Loucy (cell line): ENCODE results near the gene TCF19.

Experiments used
- H2AFZ ChIP-seq: fragments of 200-600 bp; sonication (generic); 2 replicates; pipeline ENCODE4 v1.6.0; 2016; ENCODE audit warnings: antibody characterized with exemption, mild to moderate bottlenecking, low read length, moderate library complexity
- H3F3A ChIP-seq: fragments of 200-600 bp; 2 replicates; pipeline ENCODE4 v1.6.0; 2016; ENCODE audit warnings: antibody characterized with exemption, low read depth, mild to moderate bottlenecking
- H3K27me3 ChIP-seq: fragments of 200-600 bp; sonication (generic); 2 replicates; pipeline ENCODE4 v1.6.1; 2014; ENCODE audit warnings: low read length, mild to moderate bottlenecking; ENCODE audit not compliant: insufficient read depth, poor library complexity, severe bottlenecking
- H3K36me3 ChIP-seq: fragments of 200-600 bp; sonication (generic); 2 replicates; pipeline ENCODE4 v1.6.1; 2016; ENCODE audit warnings: low read length; ENCODE audit not compliant: insufficient read depth
- H3K4me1 ChIP-seq: fragments of 200-600 bp; sonication (generic); 2 replicates; pipeline ENCODE4 v1.5.1; 2014; ENCODE audit warnings: low read length, mild to moderate bottlenecking; ENCODE audit not compliant: insufficient read depth, poor library complexity, severe bottlenecking
- H3K4me2 ChIP-seq: fragments of 200-600 bp; sonication (generic); 2 replicates; pipeline ENCODE4 v1.6.0; 2014; ENCODE audit warnings: antibody characterized with exemption, low read length, low read depth, mild to moderate bottlenecking; ENCODE audit not compliant: poor library complexity, severe bottlenecking
- H3K4me3 ChIP-seq: fragments of 200-600 bp; sonication (generic); 2 replicates; pipeline ENCODE4 v1.5.1; 2014; ENCODE audit warnings: low read length, mild to moderate bottlenecking, mixed read lengths; ENCODE audit not compliant: poor library complexity, severe bottlenecking
- H3K79me2 ChIP-seq: fragments of 200-600 bp; sonication (generic); 2 replicates; pipeline ENCODE4 v1.6.1; 2014; ENCODE audit warnings: low read length; ENCODE audit not compliant: insufficient read depth
- H3K9ac ChIP-seq: fragments of 200-600 bp; sonication (generic); 2 replicates; pipeline ENCODE4 v1.6.0; 2014; ENCODE audit warnings: mild to moderate bottlenecking, low read depth, low read length, moderate library complexity; ENCODE audit not compliant: poor library complexity, severe bottlenecking
- H3K9me2 ChIP-seq: fragments of 200-600 bp; sonication (generic); replicated peaks from 2 replicates; pipeline ENCODE4 v1.6.1; 2016; ENCODE audit warnings: low read depth, low read length, mixed read lengths
- H3K9me3 ChIP-seq: fragments of 200-600 bp; sonication (generic); 2 replicates; pipeline ENCODE4 v1.6.1; 2014; ENCODE audit warnings: mild to moderate bottlenecking, antibody characterized with exemption, low read length, low read depth; ENCODE audit not compliant: insufficient read depth
- H4K20me1 ChIP-seq: fragments of 200-600 bp; sonication (generic); 2 replicates; pipeline ENCODE4 v1.6.0; 2014; ENCODE audit warnings: antibody characterized with exemption, low read length, mild to moderate bottlenecking; ENCODE audit not compliant: insufficient read depth, poor library complexity, severe bottlenecking
- EZH2phosphoT487 ChIP-seq: fragments of 200-600 bp; IDR thresholded peaks from 2 replicates; pipeline ENCODE4 v1.6.1; 2018; ENCODE audit warnings: antibody characterized with exemption, mild to moderate bottlenecking, moderate library complexity, borderline replicate concordance
- TF ChIP-seq, protein P1 (sequence below): fragments of 200-600 bp; sonication (generic); conservative IDR thresholded peaks from 2 replicates; pipeline ENCODE4 v1.5.1; 2014; ENCODE audit warnings: mild to moderate bottlenecking, antibody characterized with exemption, low read length

The TCF19 gene

GRCh38 chr6:31145386-31145785, 13.0 kb upstream of the TCF19 start:
- Histone ChIP-seq H3K4me1 (no peaks in the 10 kb centered on the region), H3K79me2 (no peaks in the 10 kb centered on the region), H3K9ac (no peak overlapping the region), H3K9me2 (no peaks in the 10 kb centered on the region), H3K9me3 (no peaks in the 10 kb centered on the region), H3F3A (no peaks in the 10 kb centered on the region), H3K27me3 (no peaks in the 10 kb centered on the region), H3K4me2 (no peak overlapping the region), H2AFZ (no peak overlapping the region), H3K4me3 (no peak overlapping the region), H3K36me3 (no peaks in the 10 kb centered on the region), H4K20me1 (no peaks in the 10 kb centered on the region)
- TF ChIP-seq, protein P1, sequence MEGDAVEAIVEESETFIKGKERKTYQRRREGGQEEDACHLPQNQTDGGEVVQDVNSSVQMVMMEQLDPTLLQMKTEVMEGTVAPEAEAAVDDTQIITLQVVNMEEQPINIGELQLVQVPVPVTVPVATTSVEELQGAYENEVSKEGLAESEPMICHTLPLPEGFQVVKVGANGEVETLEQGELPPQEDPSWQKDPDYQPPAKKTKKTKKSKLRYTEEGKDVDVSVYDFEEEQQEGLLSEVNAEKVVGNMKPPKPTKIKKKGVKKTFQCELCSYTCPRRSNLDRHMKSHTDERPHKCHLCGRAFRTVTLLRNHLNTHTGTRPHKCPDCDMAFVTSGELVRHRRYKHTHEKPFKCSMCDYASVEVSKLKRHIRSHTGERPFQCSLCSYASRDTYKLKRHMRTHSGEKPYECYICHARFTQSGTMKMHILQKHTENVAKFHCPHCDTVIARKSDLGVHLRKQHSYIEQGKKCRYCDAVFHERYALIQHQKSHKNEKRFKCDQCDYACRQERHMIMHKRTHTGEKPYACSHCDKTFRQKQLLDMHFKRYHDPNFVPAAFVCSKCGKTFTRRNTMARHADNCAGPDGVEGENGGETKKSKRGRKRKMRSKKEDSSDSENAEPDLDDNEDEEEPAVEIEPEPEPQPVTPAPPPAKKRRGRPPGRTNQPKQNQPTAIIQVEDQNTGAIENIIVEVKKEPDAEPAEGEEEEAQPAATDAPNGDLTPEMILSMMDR = no peak
- no peak for TF ChIP-seq EZH2phosphoT487

DNA sequence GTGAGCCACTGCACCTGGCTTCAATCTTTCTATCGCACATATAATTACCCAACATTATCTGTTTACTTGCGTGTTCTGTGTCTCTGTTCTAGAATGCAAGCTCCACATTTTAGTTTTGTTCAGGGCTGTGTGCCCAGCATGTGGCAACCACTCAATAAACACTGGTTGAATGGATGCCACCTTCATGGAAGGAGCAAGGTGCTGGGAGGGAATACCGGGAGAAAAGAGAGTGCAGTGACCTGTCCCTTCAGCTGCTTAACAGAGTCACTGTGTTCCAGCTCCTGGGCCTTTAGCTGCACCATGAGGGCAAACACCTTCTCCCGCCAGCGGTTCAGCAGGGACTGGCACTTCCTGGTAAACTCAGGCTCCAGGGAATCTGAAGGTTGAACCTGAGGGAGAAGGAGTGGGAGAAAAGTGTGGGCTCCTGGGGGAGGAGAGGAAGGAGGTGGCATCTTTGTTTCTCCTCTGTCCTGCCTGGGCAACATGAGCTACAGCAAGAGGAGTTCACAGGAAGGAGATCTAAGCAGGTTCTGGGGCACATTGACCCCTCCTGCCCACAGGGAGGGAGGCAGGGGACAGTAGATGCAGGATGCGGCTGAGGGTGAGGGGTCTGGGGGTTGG, 8.5 kb upstream of the TCF19 start:
- Histone ChIP-seq H3F3A (no peaks in the 10 kb centered on the region), H3K27me3 (no peaks in the 10 kb centered on the region), H3K79me2 (no peaks in the 10 kb centered on the region), H2AFZ (no peak overlapping the region), H3K9me2 (no peaks in the 10 kb centered on the region), H3K9me3 (no peaks in the 10 kb centered on the region), H3K36me3 (no peaks in the 10 kb centered on the region), H3K4me2 (no peak overlapping the region), H3K4me3 (no peak overlapping the region), H3K9ac (peak overlapping the region; percentile 10), H4K20me1 (no peaks in the 10 kb centered on the region), H3K4me1 (no peaks in the 10 kb centered on the region)
- TF ChIP-seq, protein P1 = no peak
- TF ChIP-seq EZH2phosphoT487 = no peak

DNA sequence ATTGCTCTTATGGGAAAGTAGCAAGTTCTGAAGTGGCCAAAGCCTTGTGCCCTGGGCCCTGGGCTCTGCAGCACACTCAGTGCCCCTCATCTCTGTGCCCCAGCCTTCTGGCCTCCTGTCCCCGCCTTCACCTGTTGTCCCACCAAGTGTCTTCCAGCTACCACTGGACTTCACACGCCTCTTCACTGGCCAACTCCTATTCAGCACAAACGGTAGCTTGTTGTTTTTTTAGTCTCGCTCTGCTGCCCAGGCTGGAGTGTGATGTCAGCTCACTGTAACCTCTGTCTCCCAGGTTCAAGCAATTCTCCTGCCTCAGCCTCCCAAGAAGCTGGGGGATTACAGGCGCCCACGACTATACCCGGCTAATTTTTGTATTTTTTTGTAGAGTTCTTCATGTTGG, 5.6 kb upstream of the TCF19 start:
- H3K36me3 ChIP-seq = no peaks in the 10 kb centered on the region
- no peaks in the 10 kb centered on the region for H3K9me3 ChIP-seq
- no peak overlapping the region for H2AFZ ChIP-seq
- peaks cover 14% of the 10 kb centered on the region for H3K4me1 ChIP-seq
- no peak overlapping the region for H3K4me2 ChIP-seq
- H3K27me3 ChIP-seq = no peaks in the 10 kb centered on the region
- H3K79me2 ChIP-seq = peaks cover 12% of the 10 kb centered on the region; the same call in 1 of the 2 replicates
- no peak for TF ChIP-seq EZH2phosphoT487
- TF ChIP-seq, protein P1 = no peak
- H3K9me2 ChIP-seq = no peaks in the 10 kb centered on the region
- no peaks in the 10 kb centered on the region for H3F3A ChIP-seq
- H4K20me1 ChIP-seq = no peaks in the 10 kb centered on the region
- no peak overlapping the region for H3K4me3 ChIP-seq
- no peak overlapping the region for H3K9ac ChIP-seq
